ENCODE results near the gene LRMDA. TPM values are rescaled to one million over a fixed set of nuclear protein-coding genes. Genes with fewer than 3 reads are reported as not detected.
A peak's percentile ranks its signal among the peaks of the same experiment; 100 is the strongest.

Gene LRMDA
- total RNA-seq, 1 experiment from 2014 or later, result not detected

DNA sequence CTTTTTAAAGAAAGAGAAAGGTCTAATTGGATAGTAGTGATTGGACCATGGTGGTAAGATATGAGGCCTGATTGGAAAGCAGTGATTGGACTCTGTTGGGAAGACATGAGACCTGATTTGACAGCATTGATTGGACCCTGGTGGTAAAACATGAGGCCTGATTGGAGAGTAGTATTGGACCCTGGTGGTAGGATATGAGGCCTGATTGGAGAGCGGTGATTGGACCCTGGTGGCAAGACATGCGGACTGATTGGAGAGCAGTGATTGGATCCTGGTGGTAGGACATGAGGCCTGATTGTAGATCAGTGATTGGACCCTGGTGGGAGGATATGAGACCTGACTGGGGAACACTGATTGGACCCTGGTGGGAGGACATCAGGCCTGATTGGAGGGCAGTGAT is 444.3 kb downstream of the LRMDA start:
- H3K36me3 ChIP-seq (ENCODE audit: insufficient read depth, low read length), result no peaks in the 10 kb centered on the region
- no peak overlapping the region for H3K9ac ChIP-seq (ENCODE audit: low read length)
- no peak overlapping the region for H3K4me2 ChIP-seq (ENCODE audit: low read depth, low read length, poor library complexity, severe bottlenecking)
- no peak overlapping the region for H3K27ac ChIP-seq (ENCODE audit: low read length)
- H3K79me2 ChIP-seq (ENCODE audit: low read length), result no peaks in the 10 kb centered on the region
- no peak overlapping the region for H2AFZ ChIP-seq (ENCODE audit: low read length)
- no peaks in the 10 kb centered on the region for H3K27me3 ChIP-seq (ENCODE audit: low read length)
- no peaks in the 10 kb centered on the region for H3K4me1 ChIP-seq (ENCODE audit: low read length)
- no peaks in the 10 kb centered on the region for H3K9me3 ChIP-seq (ENCODE audit: low read length)
- DNase-seq, result peak; percentile 11
- H3K9me2 ChIP-seq (replicated peaks; ENCODE audit: insufficient read depth, low read length), result no peaks in the 10 kb centered on the region
- H4K20me1 ChIP-seq (ENCODE audit: insufficient read depth, low read depth, low read length), result no peaks in the 10 kb centered on the region
- H3K4me3 ChIP-seq (ENCODE audit: low read length), result no peak overlapping the region

GRCh38 chr10:75876710-75877109 is 445.3 kb downstream of the LRMDA start:
- Histone ChIP-seq H3K27me3 (ENCODE audit: low read length) (no peaks in the 10 kb centered on the region), H3K4me1 (ENCODE audit: low read length) (no peaks in the 10 kb centered on the region), H3K79me2 (ENCODE audit: low read length) (no peaks in the 10 kb centered on the region), H3K4me3 (ENCODE audit: low read length) (no peak overlapping the region), H3K9ac (ENCODE audit: low read length) (no peak overlapping the region), H3K4me2 (ENCODE audit: low read depth, low read length, poor library complexity, severe bottlenecking) (no peak overlapping the region), H3K9me2 (replicated peaks; ENCODE audit: insufficient read depth, low read length) (no peaks in the 10 kb centered on the region), H3K9me3 (ENCODE audit: low read length) (no peaks in the 10 kb centered on the region), H2AFZ (ENCODE audit: low read length) (no peak overlapping the region), H3K36me3 (ENCODE audit: insufficient read depth, low read length) (no peaks in the 10 kb centered on the region), H3K27ac (ENCODE audit: low read length) (no peak overlapping the region), H4K20me1 (ENCODE audit: insufficient read depth, low read depth, low read length) (no peaks in the 10 kb centered on the region)
- DNase-seq, result peak; percentile 14

GRCh38 chr10:75877877-75878276 is 446.5 kb downstream of the LRMDA start:
- Histone ChIP-seq H3K4me3 (ENCODE audit: low read length) (no peak overlapping the region), H2AFZ (ENCODE audit: low read length) (no peak overlapping the region), H3K27me3 (ENCODE audit: low read length) (no peaks in the 10 kb centered on the region), H3K9me2 (replicated peaks; ENCODE audit: insufficient read depth, low read length) (no peaks in the 10 kb centered on the region), H3K4me1 (ENCODE audit: low read length) (no peaks in the 10 kb centered on the region), H4K20me1 (ENCODE audit: insufficient read depth, low read depth, low read length) (no peaks in the 10 kb centered on the region), H3K4me2 (ENCODE audit: low read depth, low read length, poor library complexity, severe bottlenecking) (no peak overlapping the region), H3K9ac (ENCODE audit: low read length) (no peak overlapping the region), H3K79me2 (ENCODE audit: low read length) (no peaks in the 10 kb centered on the region), H3K36me3 (ENCODE audit: insufficient read depth, low read length) (no peaks in the 10 kb centered on the region), H3K27ac (ENCODE audit: low read length) (no peak overlapping the region), H3K9me3 (ENCODE audit: low read length) (no peaks in the 10 kb centered on the region)
- DNase-seq, result no peak

GRCh38 chr10:75878586-75878985 is 447.2 kb downstream of the LRMDA start:
- Histone ChIP-seq H3K79me2 (ENCODE audit: low read length) (no peaks in the 10 kb centered on the region), H3K9me3 (ENCODE audit: low read length) (no peaks in the 10 kb centered on the region), H3K4me2 (ENCODE audit: low read depth, low read length, poor library complexity, severe bottlenecking) (no peak overlapping the region), H4K20me1 (ENCODE audit: insufficient read depth, low read depth, low read length) (no peaks in the 10 kb centered on the region), H3K4me1 (ENCODE audit: low read length) (no peaks in the 10 kb centered on the region), H3K9me2 (replicated peaks; ENCODE audit: insufficient read depth, low read length) (no peaks in the 10 kb centered on the region), H3K36me3 (ENCODE audit: insufficient read depth, low read length) (no peaks in the 10 kb centered on the region), H3K4me3 (ENCODE audit: low read length) (no peak overlapping the region), H3K27ac (ENCODE audit: low read length) (no peak overlapping the region), H2AFZ (ENCODE audit: low read length) (no peak overlapping the region), H3K9ac (ENCODE audit: low read length) (no peak overlapping the region), H3K27me3 (ENCODE audit: low read length) (no peaks in the 10 kb centered on the region)
- DNase-seq, result peak; percentile 15

GRCh38 chr10:75880031-75880775 is 448.8 kb downstream of the LRMDA start:
- Histone ChIP-seq H3K79me2 (ENCODE audit: low read length) (no peaks in the 10 kb centered on the region), H3K4me3 (ENCODE audit: low read length) (no peak overlapping the region), H3K27me3 (ENCODE audit: low read length) (no peaks in the 10 kb centered on the region), H3K9me3 (ENCODE audit: low read length) (no peaks in the 10 kb centered on the region), H3K9me2 (replicated peaks; ENCODE audit: insufficient read depth, low read length) (no peaks in the 10 kb centered on the region), H3K9ac (ENCODE audit: low read length) (no peak overlapping the region), H3K4me1 (ENCODE audit: low read length) (no peaks in the 10 kb centered on the region), H2AFZ (ENCODE audit: low read length) (no peak overlapping the region), H3K4me2 (ENCODE audit: low read depth, low read length, poor library complexity, severe bottlenecking) (no peak overlapping the region), H3K36me3 (ENCODE audit: insufficient read depth, low read length) (no peaks in the 10 kb centered on the region), H4K20me1 (ENCODE audit: insufficient read depth, low read depth, low read length) (no peaks in the 10 kb centered on the region), H3K27ac (ENCODE audit: low read length) (no peak overlapping the region)
- peak; percentile 24 for DNase-seq

- DNase-seq, result peak; percentile 35
- no peaks in the 10 kb centered on the region for H3K4me1 ChIP-seq (ENCODE audit: low read length)
- no peaks in the 10 kb centered on the region for H3K27me3 ChIP-seq (ENCODE audit: low read length)
- no peak overlapping the region for H3K9ac ChIP-seq (ENCODE audit: low read length)
- no peaks in the 10 kb centered on the region for H3K36me3 ChIP-seq (ENCODE audit: insufficient read depth, low read length)
- no peaks in the 10 kb centered on the region for H4K20me1 ChIP-seq (ENCODE audit: insufficient read depth, low read depth, low read length)
- no peaks in the 10 kb centered on the region for H3K9me3 ChIP-seq (ENCODE audit: low read length)
- H3K4me3 ChIP-seq (ENCODE audit: low read length), result no peak overlapping the region
- H3K9me2 ChIP-seq (replicated peaks; ENCODE audit: insufficient read depth, low read length), result no peaks in the 10 kb centered on the region
- no peak overlapping the region for H2AFZ ChIP-seq (ENCODE audit: low read length)
- H3K4me2 ChIP-seq (ENCODE audit: low read depth, low read length, poor library complexity, severe bottlenecking), result no peak overlapping the region
- H3K27ac ChIP-seq (ENCODE audit: low read length), result no peak overlapping the region
- H3K79me2 ChIP-seq (ENCODE audit: low read length), result no peaks in the 10 kb centered on the region
These were observed 452.0 kb downstream of the LRMDA start for GRCh38 chr10:75883081-75884072.

- Histone ChIP-seq H3K9ac (ENCODE audit: low read length) (no peak overlapping the region), H3K4me3 (ENCODE audit: low read length) (no peak overlapping the region), H3K9me2 (replicated peaks; ENCODE audit: insufficient read depth, low read length) (no peaks in the 10 kb centered on the region), H3K27me3 (ENCODE audit: low read length) (0 out of 2 replicates have a peak, but pooled peaks cover 3% of the 10 kb centered on the region), H2AFZ (ENCODE audit: low read length) (no peak overlapping the region), H3K27ac (ENCODE audit: low read length) (no peak overlapping the region), H4K20me1 (ENCODE audit: insufficient read depth, low read depth, low read length) (no peaks in the 10 kb centered on the region), H3K79me2 (ENCODE audit: low read length) (no peaks in the 10 kb centered on the region), H3K4me2 (ENCODE audit: low read depth, low read length, poor library complexity, severe bottlenecking) (no peak overlapping the region), H3K36me3 (ENCODE audit: insufficient read depth, low read length) (no peaks in the 10 kb centered on the region), H3K9me3 (ENCODE audit: low read length) (no peaks in the 10 kb centered on the region), H3K4me1 (ENCODE audit: low read length) (no peaks in the 10 kb centered on the region)
- no peak for DNase-seq
These were observed 453.4 kb downstream of the LRMDA start for GRCh38 chr10:75884808-75885207.

GRCh38 chr10:75887369-75887768 is 455.9 kb downstream of the LRMDA start:
- Histone ChIP-seq H3K9ac (ENCODE audit: low read length) (no peak overlapping the region), H3K36me3 (ENCODE audit: insufficient read depth, low read length) (no peaks in the 10 kb centered on the region), H3K9me2 (replicated peaks; ENCODE audit: insufficient read depth, low read length) (no peaks in the 10 kb centered on the region), H3K9me3 (ENCODE audit: low read length) (no peaks in the 10 kb centered on the region), H4K20me1 (ENCODE audit: insufficient read depth, low read depth, low read length) (no peaks in the 10 kb centered on the region), H3K27me3 (ENCODE audit: low read length) (0 out of 2 replicates have a peak, but pooled peaks cover 3% of the 10 kb centered on the region), H2AFZ (ENCODE audit: low read length) (no peak overlapping the region), H3K4me2 (ENCODE audit: low read depth, low read length, poor library complexity, severe bottlenecking) (no peak overlapping the region), H3K4me3 (ENCODE audit: low read length) (no peak overlapping the region), H3K27ac (ENCODE audit: low read length) (no peak overlapping the region), H3K79me2 (ENCODE audit: low read length) (no peaks in the 10 kb centered on the region), H3K4me1 (ENCODE audit: low read length) (no peaks in the 10 kb centered on the region)
- no peak for DNase-seq
